B cell (primary cell): ENCODE results near the gene AVEN.

Experiments
- EZH2 ChIP-seq: IDR thresholded peaks from 2 replicates; pipeline ENCODE4 v1.6.1; 2012; ENCODE audit warnings: borderline replicate concordance, low read depth, mild to moderate bottlenecking, moderate library complexity, low read length; ENCODE audit not compliant: insufficient read depth, poor library complexity, severe bottlenecking
- TF ChIP-seq, protein P1 (sequence below): fragments of 200-600 bp; IDR thresholded peaks from one replicate; pipeline ENCODE4 v1.8.0; 2022; ENCODE audit warnings: antibody characterized with exemption, mild to moderate bottlenecking

GRCh38 chr15:34038871-34039789, at the start of gene AVEN:
- TF ChIP-seq, protein P1, sequence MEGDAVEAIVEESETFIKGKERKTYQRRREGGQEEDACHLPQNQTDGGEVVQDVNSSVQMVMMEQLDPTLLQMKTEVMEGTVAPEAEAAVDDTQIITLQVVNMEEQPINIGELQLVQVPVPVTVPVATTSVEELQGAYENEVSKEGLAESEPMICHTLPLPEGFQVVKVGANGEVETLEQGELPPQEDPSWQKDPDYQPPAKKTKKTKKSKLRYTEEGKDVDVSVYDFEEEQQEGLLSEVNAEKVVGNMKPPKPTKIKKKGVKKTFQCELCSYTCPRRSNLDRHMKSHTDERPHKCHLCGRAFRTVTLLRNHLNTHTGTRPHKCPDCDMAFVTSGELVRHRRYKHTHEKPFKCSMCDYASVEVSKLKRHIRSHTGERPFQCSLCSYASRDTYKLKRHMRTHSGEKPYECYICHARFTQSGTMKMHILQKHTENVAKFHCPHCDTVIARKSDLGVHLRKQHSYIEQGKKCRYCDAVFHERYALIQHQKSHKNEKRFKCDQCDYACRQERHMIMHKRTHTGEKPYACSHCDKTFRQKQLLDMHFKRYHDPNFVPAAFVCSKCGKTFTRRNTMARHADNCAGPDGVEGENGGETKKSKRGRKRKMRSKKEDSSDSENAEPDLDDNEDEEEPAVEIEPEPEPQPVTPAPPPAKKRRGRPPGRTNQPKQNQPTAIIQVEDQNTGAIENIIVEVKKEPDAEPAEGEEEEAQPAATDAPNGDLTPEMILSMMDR, result no peak
- no peak for TF ChIP-seq EZH2
